ENCODE data around the gene C1QTNF8.

DNA sequence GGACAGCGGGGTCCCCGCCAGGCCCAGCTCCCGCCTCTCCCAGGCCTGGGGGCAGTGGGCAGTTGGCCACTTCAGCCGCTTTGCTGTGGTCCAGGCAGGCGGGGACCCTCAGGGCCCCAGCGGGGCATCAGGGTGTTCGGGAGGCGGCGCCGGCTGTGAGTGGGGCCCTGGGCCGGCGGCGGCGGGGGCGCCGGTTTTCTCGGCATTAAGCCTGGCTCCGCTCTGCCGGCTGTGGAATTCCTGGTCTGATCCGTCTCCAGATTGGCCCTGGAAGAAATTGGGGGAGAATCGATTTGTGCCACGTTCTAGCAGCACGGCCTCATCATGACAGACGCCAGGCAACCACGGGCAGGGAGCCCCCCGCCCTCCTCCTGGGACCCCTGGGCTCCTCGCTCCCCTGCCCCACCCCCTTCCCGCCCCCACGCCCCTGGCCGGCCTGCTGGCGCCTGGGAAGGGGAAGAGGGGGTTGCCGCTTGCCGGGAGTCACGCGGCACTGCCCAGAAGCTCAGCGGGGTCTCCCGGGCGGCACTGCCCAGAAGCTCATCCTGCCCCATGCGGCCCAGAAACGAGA lies 52.1 kb downstream of the C1QTNF8 start:
- no peak for TF ChIP-seq SUZ12 (IDR thresholded peaks at IDR 0.05; ENCODE audit: extremely low read depth, insufficient read depth, insufficient read length)
- no peak for TF ChIP-seq YY1 (IDR thresholded peaks at IDR 0.05; ENCODE audit: insufficient read depth, insufficient read length)
- TF ChIP-seq ZNF274 (IDR thresholded peaks at IDR 0.05; ENCODE audit: low read depth, low read length), result no peak

Measured in NT2/D1 (cell line).